Stimulated activated CD4-positive, alpha-beta T cell treated with anti-CD3 and anti-CD28 coated beads, Interleukin-12 subunit alpha, Interleukin-12 subunit beta, amount 100 ng/mL, for 4 hours (primary cell): ENCODE results near the gene NPTX1.

Experiments
- DNase-seq: peaks from one replicate; pipeline ENCODE4 v3.0.0-alpha.2; 2020

NPTX1 gene

DNA sequence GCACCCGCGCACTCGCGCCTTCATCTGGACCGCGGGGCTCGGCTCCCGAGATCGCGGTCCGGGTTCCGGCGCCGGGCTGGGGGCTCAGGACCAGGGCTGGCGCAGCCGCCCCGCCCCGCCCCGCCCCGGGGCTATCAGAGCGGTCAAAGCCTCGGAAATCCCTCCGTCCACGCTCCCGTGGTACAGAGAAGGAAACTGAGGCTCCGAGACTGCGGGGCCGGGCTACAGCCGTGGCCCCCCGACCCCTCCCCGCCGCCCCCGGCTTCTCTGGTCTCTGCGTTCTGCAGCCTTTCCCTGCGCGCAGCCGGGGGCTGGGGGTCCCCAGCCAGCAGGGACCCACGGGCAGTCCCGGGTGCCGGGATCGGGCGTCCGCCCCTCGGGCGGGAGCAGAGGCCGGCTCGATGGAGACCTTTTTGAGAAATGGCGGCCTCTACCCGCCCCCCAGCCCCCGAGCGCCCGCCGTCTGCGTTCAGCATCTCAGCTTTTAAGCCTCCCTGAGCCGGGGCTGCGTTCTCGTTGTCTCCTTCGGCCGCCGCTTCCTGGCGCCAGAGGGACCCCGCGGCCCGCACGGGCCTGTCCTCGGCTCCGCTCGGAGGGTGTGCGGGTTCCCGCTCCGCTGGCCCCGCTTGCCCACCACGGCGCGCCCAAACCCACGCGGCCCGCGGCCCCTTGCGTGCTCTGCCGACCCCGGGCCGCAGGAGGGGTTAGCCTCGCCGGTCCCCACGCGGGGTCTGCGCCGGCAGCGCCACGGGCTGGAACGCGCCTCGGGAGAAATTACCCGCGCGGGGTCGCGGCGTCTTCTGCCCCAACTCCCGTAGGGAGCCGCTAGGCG is 1.5 kb upstream of the NPTX1 start:
- DNase-seq: no peak

DNA sequence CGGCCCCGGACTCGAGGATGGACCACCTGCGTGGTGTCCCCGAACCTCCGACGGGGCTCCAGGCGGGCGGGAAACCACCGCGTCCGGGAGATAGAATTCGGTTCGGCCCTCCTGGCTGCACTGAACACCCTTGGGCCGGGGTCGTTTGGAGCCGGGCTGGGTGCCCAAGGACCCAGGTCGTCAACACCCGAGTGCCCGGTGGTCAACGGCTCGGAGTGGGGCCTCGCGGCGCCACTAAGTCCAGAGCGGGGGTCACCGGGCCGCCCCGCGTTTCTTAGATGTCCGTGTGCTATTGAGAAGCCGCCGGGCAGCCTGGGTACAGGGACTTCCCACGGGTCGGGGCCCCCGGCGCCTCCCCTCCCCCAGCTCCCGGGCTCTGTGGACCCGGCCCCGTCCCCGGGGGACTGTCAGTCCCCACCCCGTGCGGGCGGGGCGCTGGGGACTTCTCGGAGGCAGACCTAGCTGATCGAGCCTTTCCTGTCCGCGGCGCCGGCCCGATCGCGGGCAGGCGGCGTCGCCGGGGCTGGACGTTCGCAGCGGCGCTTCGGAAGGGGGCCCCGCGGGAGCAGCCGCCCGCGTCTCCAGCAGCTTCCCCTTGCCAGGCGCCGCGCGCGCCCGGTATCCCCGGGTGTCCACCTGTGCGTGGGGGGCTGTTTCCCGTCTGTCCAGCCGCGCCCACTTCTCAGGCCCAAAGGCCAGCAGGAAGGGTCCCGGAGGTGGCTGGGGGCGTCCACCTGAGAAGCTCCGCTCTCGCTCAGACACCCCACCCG is 655 bp upstream of the NPTX1 start:
- DNase-seq: no peak

DNA sequence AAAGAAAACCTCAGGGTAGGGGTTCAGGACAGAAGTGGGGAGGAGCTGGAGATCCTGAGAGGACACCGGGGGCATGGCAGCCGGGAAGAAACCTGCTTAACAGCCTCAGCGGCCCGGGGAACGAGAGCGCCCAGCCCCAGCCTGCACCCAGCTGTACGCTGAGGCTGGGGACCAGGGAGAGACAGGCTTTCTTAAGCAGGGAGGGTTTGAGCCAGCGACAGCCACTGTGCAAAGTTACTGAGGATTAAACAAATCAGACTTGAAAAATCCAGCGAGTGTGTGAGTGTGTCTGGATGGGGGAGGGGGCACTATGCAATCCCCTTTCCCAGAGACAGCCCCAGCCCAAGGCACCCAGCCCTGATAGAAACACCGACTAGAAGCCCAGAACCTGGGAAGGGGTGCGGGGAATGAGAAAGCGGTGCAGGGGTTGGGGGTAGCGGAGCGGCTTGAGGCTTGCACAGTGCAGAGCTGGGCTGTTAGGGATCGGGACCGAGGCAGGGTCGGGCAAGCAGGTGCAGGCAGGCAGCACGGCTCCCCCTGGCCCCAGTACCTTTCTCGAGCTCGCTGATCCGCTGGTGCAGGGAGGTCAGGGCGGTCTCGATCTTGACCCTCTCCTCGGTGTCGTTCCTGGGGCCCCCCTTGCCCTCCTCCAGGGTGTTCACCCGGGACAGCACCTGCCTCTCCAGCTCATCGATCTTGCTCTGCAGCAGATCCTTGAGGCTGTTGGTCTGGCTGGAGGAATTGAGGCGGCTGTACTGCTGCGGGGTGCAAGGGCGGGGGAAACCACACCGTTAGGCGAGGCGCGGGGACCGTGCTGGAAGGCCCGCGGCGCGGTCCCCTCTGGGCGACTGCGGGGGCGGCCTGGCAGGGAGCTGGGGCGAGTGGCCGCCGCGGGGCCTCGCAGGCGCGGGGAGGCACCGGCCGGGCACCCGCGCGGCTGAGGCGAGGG is 1.2 kb downstream of the NPTX1 start:
- DNase-seq: no peak

DNA sequence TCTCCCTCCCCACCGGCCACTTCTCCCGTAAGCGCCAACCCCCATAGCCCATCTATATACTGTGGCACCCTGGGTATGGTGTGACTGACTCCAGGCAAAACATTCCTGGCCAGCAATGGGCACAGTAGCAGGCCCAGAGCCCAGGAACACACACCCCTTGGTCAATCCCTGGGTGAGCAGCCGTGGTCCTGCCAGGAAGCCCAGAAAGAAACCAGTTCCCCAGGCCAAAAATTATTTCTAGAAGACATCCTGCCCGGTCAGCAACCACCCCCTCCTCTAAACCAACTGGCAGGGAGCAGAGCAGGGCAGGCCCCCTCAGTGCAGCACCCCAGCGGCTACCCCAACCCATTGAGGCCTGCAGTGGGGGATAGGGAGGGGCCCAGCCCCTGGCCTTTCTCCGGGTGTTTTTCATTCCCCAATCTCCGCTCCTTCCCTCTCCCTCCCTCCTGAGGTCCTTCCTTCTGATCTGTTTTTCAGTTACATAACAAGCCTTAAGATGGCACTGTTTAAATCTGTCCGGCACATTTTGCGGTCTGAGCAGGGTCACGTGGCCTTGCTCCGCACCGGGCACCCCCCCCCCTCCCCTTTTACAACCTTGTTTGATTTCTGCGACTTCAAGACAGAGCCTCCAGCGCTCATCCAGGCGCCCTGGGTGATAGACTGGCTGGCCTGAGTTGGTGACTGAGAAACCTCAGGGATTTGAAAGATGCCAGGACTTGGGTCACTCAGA is 2.0 kb downstream of the NPTX1 start:
- DNase-seq: no peak

DNA sequence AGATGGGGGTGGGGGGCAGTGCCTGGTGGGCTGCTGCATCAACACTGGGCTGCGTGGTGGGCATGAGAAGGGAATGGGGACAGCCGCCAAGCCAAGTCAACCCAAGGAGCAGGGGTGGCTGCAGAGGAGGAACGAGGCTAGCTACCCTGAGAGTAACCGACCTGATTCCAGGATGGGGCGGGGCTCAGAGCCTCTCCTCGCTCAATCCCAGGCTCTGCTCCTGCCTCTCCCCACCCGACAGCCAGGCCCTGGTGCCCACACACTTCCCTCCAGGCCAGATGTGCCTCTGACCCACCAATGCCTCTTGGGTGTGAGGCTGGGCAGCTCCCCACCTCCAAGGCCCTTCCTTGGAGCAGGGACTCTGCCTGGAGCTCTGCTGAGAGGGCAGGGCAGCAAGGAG is 2.7 kb downstream of the NPTX1 start:
- no peak for DNase-seq

DNA sequence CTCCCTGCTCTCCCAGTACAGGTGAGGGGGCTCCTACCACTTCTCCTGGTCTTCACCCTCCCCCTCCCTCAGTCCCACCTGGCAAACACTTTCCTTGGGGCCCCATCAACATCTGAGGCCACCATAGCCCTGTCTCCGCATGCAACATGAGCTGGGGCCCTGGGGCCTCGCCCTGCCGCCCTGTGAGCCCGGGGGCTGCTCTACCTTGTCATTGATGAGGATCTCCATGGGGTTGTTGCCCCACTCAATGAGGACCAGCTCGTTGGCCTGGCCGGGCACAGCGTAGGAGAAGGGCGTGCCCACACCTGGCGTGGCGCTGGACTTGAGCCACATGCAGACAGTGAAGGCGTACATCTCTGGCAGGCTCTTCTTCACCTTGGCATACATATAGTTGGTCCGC is 3.4 kb downstream of the NPTX1 start:
- no peak for DNase-seq

DNA sequence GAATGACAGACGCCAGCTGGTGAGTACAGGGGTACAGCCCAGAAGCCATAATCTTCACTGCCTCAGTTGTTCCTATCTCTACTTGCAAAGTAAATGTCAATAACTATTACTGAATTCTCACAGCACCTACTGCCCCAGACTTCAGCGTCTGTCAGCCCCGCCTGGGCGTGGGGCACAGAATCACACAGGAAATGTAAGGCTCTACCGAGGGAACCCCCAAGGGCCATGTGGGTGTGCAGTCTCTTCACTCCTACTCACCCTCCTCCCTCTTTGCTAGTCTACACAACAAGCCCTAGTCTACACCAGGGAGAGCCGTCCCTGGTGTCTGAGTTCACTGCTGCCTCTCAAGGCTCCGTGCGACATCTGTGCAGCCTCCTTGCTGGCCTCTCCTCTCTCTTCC is 4.5 kb downstream of the NPTX1 start:
- DNase-seq: no peak

DNA sequence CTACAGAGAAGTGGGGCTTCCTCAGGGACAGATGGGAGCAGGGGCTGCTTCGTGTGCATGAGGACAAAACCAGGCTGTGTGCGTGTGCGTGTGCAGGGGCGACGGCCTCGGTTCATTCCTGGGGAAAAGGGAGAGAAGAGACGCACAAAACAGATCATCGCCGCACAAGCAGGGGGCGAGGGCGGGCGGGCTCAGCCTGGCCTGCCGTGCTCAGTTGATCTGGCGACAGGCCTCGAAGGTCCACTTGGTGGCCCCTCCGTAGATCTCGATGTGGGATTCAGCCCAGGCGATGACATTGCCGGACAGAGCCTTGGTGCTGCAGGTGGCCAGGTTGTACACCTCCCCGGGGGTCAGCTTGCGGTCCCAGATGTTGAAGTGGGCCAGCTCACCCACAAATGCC is 5.8 kb downstream of the NPTX1 start:
- no peak for DNase-seq

DNA sequence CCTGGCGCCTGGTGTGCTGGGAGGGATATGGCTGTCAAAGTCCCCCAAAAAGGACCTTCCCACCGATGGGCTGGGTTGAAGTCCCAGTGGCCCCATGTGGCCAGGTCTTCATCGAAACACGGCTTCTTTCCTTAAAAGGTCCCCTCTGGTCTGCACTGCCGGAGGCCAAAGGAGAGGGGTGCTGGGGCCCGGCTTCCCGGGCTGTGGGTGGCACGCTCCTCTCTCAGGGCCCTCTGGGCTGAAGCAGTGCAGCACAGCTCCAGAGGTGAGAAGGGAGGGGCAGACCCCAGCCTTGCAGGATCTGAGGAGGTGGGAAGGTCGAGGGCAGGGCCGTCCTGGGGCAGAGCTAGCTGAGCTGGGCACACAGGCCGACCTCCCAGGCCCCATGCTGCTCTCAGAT is 6.7 kb downstream of the NPTX1 start:
- DNase-seq: no peak

DNA sequence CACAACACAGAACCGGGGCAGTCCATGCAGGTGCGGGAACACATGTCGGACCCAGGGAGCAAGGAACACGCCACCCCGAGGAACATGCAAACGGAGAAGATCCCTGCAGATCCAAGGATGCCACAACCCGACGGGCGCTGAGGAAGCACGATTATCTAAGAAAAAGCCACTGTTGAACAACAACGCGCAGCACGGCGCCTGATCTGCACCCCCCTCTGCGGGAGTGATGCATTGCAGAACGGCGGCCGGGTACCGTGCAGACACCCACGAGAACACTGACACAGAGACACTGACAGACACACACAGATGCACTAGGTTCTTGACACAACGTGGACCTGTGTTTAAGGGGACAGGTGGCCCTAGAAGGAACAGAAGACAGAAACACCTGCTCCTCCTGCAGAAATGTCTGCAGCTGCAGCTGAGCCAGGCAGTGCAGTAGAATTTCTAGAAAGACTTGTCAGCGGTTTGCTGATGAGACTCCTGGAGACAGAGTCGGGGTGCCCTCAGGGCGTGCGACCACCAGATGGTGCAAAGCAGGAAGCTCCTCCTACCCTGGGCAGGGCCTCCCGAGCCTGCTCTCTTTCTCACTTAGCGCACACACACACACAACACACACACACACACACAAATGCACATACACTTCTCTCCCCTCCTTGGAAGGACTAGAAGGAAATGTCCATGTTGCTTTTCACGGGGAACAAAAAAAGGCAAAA is 7.5 kb downstream of the NPTX1 start:
- no peak for DNase-seq

DNA sequence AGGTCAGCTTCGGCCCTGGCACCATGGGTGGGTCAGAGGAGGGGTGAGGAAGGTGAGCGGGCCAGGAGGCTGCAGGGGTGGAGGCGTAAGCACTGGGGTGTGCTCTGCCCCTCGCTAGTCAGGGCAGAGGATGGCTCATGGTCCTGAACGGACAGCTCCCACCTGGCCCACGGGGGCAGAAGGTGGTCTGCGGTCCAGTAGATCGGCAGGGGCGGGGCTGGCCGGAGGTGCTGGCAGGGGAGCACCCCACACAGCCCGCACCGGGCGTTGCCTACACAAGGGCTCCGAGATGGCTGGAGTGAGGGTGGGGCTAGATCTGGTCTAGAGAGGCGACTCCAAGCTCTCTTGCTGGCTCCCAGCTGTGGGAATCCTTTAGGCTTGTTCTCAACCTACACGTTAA is 8.2 kb downstream of the NPTX1 start:
- DNase-seq: no peak

DNA sequence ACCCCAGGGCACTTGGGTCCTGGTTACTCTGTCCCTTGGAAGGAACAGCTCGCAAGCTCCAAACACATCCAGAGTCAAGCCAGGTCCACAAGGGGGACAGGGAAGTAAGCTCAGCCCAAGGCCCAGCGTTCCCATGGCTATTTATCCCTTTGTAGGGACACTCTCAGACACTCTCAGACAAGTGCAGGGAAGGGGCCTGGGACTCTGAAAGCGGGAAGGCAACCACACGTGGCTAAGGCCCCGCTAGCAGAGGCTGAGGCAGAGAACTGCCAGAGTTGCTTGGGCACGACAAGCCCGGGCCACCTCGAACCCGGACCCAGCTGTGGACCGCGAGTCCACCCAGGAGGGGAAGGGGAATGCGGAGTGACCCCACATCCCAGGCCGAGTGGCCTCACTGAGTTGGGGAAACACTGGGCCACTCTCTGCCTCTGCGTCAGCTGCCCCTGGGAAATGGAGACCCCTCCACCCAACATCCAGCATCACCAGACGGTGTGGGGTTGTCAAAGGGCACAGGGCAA is 10.2 kb downstream of the NPTX1 start:
- no peak for DNase-seq

DNA sequence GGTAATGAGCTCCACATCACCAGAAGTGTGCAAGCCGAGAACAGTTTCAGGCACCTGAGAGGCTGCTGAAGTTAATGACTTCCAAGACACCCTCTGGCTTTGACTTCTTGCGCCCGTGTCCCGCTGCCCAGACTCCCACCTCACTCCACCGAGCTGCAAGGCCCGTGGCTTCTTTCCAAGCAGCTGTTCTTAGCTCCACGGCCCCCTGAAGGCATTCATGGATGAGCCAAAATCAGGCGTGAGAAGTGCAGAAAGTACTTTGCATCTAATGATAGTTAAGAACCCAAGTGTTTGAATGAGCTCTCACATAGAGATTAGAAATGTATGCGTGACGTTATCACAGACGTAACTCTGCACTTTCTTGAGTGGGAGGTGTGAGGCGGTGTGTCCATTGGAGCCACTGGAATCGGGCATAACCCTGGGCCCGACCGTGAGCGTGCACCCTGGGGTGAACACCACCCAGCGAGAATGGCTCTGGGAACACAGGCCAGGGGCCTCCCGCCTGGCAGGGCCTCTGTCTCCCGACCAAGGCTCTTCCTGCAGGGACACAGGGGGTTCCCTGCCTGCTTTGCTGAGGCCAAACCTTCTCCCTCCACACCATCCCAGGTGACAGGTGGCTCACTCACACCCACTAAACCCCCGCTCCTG is 11.0 kb downstream of the NPTX1 start:
- DNase-seq: no peak

DNA sequence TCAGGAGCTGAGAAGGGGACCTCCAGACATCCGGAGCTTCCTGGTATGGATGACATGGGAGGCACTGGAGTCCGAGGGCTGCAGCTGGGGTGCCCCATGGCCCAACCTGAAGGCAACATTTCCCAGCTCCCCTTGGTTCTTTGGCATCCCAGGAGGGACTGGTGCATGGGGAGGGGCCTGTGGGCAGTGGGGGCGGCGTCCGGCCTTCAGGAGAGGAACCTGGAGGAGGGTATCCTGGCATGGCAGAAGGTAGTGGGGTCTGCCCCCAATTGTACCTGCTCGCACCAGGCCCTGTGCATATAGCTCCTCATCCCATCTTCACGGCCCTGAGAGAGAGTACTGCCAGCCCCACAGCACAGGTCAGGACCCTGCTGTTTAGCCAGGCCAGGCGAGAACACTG is 11.9 kb downstream of the NPTX1 start:
- DNase-seq: no peak

DNA sequence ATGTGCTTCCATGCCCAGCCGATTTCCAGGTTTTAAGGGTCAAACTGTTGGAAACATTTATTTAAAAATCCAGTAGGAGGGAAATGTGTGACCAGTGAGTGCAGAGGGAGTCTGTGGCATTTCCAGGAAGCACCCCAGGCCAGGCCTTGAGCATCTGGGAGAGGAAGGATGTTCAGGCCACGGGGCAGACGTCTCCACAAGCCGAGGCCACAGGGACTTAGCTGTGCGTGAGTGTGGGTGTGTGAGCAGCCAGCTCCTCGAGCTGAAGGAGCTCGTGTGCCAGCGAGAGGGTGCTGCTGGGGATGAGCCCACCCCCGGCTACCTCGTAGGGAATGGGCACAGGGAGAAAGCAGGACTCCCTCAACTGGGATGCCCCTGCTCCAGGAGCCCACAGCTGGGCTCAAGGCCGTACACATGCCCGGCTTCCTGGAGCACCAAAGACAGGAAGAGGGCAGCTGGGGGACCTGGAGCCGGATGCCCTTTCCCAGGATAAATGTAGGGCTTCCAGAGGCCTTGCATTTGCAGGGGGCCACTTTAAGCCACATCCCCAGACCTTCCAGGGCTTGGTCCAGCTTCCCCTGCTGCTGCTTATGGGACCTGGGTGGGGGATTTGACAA is 12.5 kb downstream of the NPTX1 start:
- no peak for DNase-seq

DNA sequence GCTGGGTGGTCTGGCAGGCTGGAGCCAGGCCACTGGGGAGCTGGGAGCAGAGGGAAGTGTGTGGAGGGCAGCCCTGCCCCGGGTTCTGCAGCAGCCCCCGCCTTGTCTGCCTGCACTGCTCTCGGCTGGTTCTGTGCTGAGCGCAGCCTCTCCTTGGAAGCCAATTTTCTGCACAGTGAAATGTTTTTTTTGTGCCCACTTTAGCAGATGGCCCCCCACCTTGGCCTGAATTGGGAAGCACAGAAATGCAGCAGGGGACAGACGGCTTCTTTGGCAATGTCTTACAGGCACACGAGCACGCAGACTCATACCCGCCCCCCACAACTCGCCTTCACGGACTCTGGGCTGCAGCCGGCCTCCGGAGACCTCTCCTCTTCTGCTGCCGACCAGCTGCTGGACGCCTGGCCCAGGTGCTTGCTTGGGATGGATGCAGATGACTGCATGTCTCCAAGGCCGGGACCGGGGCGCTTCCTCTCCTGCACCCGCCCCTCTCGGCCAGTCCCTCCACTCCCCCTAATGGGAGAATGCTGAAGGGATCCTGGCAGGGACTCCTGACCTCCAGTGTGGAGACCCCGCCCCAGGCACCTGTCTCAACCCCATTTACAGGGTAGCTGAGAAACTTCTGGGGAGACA is 14.8 kb downstream of the NPTX1 start:
- DNase-seq: no peak

DNA sequence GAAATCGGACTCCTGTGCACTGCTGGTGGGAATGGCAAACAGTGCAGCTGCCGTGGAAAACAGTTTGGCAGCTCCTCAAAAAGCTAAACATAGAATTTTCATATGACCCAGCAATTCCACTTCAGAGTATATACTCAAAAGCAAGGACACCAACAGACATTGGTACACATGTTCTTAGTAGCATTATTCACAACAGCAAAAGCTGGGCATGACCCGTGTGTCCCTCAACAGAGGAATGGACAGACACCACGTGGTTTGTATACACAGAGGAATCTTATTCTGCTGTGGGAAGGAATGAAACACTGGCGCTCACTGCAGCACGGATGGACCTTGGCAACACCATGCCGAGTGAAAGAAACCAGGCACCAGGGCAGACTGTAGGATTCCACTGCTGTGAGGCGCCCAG is 16.0 kb downstream of the NPTX1 start:
- no peak for DNase-seq

DNA sequence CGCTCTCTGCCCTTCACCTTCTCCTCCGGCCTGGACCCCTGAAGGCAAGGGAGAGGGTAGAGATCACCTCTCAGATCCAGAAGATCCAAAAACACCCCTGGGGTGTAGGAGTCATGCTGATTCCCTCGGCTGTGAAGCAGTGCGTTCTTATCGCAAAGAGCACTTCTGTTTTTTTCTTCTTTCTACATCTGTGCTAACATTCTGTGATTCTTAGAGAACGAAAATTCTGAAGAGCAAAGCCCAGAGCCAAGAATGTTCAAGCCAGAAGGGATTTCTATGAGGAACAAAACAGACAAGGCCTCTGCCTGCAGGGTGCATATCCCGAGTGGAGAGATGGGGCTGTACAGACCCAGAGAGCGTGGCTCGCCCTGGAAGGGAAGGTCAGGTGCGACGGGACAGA is 17.2 kb downstream of the NPTX1 start:
- DNase-seq: no peak

DNA sequence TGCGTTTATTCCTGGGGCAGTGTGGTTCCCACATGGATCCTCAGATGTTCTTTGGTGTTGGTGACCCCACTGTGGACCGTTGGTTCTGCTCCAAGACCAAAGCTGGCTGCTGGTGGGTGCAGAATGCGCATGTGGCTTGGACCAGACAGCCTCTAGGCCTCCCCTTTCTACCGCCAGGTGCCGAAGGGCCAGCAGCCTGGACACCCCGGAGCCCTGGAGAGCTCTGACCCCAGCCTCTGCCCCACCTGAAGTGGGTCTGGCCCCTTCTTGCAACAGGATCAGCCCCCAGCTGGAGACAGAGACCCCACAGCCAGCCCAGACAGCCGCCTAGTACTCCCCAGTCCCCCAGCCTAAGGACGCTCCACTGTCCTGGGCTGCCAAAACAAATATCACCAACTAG is 18.4 kb downstream of the NPTX1 start:
- DNase-seq: no peak

DNA sequence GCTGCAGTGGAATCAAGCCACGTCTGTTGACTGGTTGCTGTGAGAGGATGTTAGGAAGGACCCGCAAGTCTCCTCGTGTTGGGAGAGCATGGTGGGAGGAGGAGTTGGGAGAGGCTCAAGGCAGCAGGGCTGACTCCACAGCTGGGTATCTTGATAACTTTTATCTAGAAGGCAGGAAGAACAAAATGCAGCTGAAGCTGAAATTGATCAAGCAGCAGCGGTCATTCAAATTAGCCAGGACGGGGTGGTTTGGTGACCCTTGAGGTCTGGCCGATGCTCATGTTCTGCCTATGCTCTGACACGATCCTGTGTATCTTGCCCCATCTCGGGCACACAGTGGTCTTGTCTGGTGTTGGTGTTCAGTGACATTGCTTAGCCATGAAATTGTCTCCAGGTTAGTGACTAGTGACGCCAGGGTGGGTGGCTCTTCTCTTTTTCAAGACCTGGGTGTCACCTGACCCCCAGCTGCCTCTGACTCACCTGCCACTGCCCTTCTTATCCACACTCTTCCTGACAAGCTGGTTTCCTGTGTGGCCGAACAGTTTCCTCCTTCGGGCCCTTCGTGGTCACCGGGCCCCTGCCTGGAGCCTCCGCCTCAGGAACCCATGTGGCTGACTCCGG is 19.1 kb downstream of the NPTX1 start:
- DNase-seq: no peak
